GM18517 (cell line): ENCODE results near the gene ITFG1.
"Not testable (repeated sequence)": the region's sequence is repeated elsewhere in the genome, so short reads cannot be mapped to it uniquely, and the experiment has no call there.

ENCODE experiments used
- ATAC-seq: cut with Tn5 transposase; IDR thresholded peaks from one replicate; pipeline ENCODE4 v1.9.1; 2021; ENCODE audit warnings: mild to moderate bottlenecking, moderate library complexity; ENCODE audit not compliant: unreplicated experiment

The ITFG1 gene

DNA sequence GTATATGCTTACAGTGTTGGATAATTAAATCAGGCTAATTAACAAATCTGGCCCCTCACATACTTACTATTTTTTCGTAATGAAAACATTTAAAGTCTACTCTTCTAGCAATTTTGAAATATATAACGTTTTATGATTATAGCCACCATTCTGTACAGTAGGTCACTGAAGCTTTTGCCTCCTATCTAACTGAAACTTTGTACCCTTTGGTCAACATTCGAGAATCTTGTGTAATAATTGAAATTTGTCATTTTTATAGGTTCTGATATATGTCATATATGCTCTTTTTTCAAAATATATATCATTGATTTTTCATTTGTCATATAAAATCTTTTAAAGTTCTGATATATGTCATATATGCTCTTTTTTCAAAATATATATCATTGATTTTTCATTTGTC, 12.9 kb upstream of the ITFG1 start:
- no peak for ATAC-seq

DNA sequence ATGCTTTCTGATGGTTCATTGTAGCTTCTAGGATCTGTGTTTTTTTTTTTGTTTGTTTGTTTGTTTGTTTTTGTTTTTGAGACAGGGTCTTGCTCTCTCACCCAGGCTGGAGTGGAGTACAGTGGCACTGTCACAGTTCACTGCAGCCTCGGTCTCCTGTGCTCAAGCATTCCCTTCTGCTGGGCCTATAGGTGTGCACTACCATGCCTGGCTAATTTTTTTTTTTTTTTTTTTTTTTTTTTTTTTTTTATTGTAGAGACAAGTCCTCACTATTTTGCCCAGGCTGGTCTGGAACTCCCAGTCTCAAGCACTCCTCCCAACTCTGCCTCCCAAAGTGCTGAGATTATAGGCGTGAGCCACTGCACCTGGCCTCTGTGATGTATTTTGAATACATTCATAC, 12.1 kb upstream of the ITFG1 start:
- ATAC-seq: not testable (repeated sequence)

DNA sequence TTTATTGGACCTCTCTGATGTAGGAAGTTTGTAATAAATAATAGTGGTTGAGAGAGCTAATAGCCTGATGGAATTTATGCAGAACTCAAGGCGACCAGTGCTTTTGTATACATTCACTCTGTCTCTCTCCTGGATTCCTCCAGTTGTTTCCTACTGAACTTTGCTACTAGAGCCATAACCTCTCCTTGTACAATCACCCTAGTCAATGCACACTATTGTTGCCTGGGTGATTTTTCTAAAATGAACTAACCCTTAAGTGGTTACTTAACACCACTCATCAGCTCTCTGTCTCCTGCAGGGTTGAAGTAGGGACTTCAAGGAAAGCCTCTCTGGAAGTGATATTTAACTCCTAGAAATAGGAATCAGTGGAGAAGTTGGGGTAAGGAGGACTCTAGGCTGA, 9.9 kb upstream of the ITFG1 start:
- no peak for ATAC-seq

DNA sequence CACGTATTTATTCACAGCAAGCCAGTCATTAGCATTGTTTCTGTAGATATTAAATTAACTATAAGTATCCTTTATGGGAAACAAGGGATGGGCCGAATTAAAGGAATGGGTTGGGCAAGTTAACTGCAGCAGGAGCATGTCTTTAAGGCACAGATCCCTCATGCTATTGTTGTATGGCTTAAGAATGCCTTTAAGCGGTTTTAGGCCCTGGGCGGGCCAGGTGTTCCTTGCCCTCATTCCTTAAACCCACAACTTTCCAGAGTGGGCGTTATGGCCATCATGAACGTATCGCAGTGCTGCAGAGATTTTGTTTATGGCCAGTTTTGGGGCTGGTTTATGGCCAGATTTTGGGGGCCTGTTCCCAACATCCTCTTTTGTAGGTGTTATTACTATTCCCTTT, 9.3 kb upstream of the ITFG1 start:
- no peak for ATAC-seq

DNA sequence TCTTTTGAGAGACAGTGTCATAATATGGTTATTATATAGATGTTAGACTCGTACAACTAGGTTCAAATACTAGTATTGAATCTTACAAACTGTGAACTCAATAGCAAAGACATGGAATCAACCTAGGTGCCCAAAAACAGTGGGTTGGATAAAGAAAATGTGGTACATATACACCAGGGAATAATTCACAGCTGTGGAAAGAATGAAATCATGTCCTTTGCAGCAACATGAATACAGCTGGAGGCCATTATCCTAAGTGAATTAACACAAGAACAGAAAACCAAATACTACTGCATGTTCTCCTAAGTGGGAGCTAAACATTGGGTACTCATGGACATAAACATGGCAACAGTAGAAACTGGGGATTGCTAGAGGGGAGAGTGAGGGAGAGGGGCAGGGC, 8.4 kb upstream of the ITFG1 start:
- ATAC-seq: no peak

DNA sequence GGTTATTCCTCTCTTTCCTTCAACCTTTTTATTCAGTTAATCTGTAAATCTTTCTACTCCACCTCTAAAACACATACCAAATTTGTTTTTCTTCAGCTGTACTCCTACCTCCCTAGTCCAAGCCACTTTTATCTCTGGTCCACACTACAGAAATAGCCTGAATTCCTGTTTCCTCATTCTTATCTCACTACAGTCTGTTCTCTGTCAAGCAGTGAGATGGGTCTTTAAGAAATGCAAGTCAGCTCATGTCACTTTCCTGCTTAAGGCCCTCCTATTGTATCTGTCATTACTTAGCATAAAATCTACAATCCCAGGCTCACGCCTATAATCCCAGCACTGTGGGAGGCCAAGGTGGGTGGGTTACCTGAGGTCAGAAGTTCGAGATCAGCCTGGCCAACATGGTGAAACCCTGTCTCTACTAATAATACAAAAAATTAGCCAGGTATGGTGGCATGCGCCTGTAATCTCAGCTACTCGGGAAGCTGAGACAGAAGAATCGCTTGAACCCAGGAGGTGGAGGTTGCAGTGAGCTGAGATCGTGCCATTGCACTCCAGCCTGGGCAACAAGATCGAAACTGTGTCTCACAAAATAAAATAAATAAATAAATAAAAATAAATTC, 7.3 kb upstream of the ITFG1 start:
- not testable (repeated sequence) for ATAC-seq

DNA sequence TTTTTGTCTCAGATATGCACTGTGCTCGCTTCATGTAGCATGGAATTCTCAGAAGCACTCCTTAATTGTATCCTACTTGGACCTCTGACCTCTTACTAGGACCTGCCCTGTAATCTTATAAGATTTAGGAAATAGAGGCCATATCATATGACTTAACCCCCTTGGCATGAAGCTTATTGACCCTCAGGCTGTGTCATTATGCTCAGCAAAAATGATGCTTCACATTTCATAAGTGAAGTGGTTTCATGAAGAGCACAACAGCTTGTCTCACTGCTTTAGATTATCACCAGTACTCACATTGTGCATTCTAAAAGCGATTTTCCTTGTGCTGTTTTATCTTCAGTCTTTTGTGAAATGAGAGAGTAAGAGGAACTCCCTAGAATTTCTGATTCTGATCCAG, 6.6 kb upstream of the ITFG1 start:
- ATAC-seq: no peak

DNA sequence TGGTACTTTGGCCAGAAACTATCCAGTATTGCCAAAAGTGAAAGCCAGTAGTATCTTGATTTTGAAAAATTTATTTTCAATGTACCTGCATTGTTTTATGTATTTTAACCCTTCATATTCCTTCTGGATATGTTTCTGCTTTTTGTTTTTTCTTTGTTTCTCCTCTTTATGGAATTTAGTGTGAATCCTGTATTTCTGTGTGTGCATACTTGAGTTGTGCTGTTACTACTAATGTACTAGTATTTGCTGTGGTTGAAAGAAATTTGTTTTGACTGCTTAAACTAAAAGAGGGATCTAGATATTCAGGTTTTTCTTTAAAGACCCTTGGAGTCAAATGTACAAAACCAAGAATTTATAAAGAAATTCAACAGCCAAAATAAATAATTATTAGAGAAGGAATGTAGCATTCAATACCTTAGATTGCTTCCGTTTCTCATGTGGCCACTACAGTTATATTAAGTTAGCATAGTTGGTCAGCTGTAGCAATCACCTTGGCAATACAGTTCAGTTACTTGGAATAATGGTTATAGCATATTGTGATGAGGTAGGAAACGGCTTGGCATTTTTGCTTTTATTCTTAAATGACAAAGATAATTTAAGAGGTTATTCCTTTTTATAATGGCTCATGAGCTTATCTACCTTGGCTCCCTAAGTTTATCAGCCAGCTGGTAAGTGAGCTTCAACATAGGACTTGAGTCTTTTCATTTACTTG, 5.2 kb upstream of the ITFG1 start:
- no peak for ATAC-seq

DNA sequence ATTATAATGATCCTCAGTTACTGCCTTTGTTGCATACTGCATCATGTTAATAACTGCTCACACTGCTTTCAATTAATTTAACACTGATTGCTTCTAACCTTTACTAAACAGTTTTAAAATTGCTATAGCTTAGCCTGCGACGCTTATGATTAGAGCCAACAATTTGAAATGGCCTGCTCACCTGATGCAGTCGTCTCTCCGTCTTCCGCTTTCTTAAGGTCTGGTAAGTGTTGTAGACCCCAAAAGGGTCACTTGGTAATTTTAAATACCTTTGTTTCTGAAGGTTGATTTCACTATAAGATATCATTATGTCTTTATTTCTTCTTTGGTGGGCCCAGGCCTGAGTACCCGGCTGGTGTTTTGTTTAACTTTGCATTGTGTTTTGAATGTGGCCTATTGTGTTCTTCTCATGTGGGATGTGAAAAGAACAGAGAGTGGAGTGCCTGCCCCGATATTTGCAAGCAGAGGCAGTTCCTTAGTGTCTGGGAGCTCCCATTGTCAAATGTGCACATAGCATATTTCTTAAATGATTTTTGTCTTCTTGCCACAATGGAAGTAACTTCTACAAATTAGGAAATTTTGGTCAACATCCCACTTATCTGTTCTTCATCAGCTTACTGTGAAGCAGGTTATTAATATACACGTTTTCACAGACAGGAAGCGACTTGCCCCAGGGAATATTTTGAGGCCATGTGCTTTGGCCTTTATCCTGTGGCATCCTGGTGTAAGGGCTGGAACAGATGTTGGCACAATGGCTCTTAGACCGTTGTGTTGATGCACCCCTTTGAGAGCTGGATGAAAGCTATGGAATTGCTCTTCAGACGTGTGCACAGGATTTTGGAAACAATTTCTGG, 3.1 kb upstream of the ITFG1 start:
- no peak for ATAC-seq

DNA sequence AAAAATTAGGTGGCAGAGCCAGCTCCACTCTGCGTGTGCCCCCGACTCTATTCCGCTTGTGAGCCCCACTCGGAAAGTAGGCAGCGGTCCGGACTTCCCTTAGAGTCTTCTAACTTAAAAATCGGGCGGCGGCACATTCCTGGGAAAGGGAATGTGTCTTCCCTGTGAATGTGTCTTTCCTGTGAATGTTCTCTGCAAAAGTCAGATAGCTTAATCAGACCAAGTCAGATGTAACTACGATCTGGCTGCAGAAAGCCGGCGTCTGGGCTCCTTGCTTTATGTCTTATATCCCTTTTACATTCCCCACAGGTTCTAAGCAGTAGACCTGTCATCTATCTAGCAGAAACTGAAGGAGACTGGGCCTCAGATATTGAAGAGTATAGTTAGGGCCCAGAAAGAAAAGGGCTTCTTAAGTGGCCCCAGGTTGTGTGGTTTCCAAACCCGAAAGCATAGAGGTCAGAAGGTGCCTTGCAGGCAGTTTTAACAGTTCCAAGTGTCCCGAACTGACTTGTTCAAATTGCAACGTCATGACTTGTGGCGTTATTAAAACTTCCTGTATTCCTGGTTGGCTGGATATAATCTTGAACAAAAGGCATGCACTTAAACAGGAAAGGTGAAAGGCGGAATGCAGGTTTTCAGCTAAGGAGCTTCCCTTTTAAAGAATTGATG, 869 bp upstream of the ITFG1 start:
- ATAC-seq: peak; percentile 28

DNA sequence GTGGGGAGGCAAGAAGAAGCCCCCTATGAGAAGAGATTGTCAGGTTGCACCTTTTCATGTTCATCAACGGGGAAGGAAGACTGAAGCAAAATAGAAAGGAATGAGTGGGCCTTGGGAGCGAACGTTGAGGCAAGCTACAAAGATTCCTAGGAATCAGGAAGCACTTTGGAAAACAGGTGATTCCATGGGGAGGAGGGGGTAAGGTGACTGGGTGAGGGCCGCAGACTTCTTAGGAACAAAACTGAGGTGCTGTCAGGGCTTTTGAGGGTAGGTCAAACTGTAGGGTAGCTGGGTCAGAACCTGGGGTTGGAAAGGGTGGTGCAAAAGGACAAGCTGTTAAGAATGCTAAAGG, 528 bp downstream of the ITFG1 start:
- ATAC-seq: peak; percentile 1

DNA sequence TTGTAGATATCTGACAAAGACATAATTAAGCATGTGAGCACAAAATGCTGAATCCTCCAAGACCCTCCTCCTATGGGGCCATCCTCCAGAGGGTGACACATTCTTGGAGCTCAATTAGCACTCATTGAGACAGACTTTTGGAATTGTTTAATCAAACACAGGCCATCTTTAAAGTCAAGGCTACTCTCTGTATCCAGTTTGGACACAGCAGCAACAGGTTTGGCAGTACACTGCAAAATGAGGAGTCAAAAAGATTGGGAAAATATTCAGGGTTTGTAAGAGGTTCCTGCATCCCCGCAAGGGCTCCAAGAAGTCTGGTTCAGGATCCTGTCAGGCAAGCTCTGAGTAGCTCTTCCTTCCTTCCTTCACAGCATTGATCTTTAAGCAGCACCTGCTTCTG, 1.3 kb downstream of the ITFG1 start:
- no peak for ATAC-seq

DNA sequence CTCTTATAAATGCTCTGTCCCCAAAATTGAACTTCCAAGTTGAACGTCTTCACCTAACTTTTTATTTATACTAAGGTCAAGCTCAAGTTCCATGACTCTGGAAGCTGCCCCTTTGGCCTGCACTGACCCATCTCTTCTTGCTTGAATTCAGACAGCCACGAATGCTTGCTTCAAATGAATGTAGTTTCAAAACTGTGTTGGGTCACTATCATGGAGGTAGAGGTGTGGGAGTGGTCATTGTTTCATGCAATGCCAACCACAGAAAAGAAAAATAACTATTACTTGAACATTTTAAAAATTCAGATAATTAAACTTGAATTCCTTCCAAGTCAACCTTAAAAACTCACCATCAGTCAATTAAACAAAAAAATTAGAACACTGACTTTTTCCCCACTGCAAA, 2.5 kb downstream of the ITFG1 start:
- no peak for ATAC-seq

DNA sequence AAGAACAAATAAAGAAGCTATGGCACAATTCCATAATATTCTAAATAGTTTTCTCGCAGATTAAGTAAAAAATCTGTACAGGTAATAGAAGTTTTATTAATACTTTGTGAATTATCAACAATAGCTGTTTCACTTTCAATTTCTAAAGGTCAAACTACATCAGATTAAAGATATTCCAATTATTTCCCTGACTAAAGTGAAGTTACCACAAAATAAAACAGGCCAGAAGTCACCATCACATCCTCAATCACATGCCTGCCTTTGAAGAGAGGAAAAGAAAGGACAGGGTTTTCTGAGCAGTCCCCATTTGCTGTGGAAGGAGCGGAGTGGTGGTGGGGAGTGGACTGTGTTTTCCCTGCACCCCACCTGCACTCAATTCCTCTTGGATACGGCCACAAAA, 11.1 kb downstream of the ITFG1 start:
- ATAC-seq: no peak

DNA sequence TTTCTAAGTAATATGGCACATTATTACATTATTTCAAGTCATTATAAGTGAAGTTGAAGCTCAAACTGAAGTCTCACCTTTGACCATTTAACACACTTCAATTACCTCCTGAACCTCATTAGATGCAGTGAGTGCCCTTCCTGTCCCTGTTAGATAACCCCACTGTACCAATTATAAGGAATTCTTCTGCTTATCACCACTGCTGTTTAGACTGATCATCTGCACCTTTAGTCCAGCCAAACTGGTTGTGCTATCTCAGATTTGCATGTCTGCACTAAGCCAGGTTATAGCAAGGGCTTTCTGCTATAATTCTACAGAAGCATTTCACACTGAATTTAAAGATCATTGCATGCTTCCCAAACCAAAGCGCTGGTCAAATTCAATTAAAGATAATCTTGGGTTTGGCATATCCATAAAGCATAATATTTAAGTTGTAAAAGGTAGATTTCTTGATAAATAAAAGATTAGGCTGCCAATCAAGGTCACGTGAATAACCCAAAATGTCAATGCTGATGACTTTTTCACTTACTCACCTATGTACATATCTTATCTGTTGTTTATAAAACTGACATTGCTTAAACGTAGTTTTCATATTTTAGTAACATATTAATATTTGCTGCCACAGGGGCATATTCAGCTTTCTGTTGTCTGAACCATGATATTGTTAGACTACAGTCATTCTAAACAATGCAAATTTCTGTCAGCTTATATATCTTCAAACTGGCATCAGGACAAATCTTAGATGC, 11.9 kb downstream of the ITFG1 start:
- no peak for ATAC-seq

DNA sequence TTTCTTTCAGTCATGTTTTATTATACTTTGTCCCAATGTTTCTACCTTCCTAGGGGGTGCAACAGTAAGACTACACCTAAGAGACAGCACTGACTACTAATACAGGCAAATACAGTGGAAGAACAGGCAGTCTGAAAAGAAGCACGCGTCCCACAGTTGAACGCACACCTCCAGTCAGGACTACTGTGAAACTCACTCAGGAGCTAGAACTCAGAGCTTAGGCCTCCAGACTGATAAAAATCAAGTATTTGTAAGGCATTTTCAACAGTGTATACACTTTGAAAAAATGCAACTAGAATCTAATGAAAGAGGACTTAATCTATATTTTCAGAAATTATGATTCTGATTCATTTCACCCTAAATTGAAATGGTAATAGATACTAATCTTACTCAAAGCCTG, 14.4 kb downstream of the ITFG1 start:
- ATAC-seq: no peak

DNA sequence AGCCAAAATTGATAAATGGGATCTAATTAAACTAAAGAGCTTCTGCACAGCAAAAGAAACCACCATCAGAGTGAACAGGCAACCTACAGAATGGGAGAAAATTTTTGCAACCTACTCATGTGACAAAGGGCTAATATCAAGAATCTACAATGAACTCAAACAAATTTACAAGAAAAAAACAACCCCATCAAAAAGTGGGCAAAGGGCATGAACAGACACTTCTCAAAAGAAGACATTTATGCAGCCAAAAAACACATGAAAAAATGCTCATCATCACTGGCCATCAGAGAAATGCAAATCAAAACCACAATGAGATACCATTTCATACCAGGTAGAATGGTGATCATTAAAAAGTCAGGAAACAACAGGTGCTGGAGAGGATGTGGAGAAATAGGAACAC, 18.0 kb downstream of the ITFG1 start:
- not testable (repeated sequence) for ATAC-seq

DNA sequence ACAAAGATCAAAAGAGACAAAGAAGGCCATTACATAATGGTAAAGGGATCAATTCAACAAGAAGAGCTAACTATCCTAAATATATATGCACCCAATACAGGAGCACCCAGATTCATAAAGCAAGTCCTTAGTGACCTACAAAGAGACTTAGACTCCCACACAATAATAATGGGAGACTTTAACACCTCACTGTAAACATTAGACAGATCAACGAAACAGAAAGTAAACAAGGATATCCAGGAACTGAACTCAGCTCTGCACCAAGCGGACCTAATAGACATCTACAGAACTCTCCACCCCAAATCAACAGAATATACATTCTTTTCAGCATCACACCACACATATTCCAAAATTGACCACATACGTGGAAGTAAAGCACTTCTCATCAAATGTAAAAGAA, 20.8 kb downstream of the ITFG1 start:
- not testable (repeated sequence) for ATAC-seq

DNA sequence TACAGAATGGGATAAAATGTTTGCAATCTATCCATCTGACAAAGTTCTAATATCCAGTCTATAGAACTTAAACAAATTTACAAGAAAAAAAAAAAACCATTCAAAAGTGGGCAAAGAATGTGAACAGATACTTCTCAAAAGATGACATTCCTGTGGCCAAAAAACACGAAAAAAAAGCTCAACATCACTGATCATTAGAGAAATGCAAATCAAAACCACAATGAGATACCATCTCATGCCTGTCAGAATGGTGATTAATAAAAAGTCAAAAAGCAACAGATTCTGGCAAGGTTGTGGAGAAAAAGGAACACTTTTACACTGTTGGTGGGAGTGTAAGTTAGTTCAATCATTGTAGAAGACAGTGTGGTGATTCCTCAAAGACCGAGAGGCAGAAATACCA, 26.6 kb downstream of the ITFG1 start:
- not testable (repeated sequence) for ATAC-seq

DNA sequence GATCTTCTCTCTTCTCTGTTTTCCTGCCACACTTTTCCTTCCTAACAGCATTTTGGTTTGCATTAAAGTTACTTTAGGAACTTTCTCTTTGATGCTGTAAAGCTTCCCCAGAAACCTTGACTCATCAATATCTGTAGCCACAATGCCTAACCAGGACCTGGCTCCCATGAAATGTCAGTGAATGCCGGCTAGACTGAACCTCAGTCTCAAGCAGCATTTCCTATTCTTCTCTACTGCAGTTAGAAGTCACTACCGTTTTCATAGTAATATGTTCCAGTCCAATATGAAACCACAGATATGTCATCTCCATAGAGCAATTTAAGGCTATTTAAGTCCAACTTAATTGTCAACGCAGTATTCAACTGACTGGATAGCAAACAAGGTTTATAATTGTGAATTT, 28.9 kb downstream of the ITFG1 start:
- ATAC-seq: no peak

DNA sequence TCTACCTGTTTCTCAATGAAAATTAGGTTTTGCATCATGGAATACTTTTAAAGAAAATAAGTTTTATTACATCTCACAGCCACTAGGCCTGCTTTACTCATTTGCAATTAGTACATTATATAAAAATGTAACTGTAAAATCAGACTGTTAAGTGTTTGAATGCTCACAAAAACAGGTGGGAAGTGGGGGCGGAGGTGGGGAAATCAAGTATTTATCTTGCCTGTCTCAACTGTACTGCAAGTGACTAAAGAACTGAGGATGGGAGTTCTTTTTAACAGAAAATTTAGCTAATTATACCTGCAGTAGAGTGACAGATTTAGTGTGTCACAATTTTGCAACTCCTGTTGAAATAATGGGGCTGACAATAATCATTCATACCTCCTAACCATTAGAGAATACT, 34.1 kb downstream of the ITFG1 start:
- ATAC-seq: no peak
